DMS53 treated with DMSO at 0.1 percent for 48 hours (cell line): ENCODE measurements around the gene XPR1.

Experiments
- DNase-seq: peaks from one replicate; lab custom pipeline; 2025; ENCODE audit not compliant: unreplicated experiment; lab: John Stamatoyannopoulos, UW

Gene XPR1

DNA sequence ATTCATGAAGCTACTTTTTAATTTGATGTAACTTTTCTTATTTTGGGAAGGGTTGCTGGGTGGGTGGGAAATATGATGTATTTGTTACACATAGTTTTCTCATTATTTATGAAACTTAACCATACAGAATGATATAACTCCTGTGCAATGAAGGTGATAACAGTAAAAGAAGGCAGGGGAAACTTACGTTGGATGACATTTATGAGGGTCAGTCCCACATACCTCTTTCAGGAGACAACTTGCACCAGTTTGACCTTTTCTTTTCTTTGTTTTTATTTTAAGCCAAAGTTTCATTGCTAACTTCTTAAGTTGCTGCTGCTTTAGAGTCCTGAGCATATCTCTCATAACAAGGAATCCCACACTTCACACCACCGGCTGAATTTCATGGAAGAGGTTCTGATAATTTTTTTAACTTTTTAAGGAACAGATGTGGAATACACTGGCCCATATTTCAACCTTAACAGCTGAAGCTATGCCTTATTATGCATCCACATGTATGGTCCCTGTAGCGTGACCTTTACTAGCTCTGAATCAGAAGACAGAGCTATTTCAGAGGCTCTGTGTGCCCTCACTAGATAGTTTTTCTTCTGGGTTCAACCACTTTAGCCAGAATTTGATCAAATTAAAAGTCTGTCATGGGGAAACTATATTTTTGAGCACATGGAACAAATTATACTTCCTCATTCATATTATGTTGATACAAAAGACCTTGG is 252.9 kb downstream of the XPR1 start:
- DNase-seq, result no peak

DNA sequence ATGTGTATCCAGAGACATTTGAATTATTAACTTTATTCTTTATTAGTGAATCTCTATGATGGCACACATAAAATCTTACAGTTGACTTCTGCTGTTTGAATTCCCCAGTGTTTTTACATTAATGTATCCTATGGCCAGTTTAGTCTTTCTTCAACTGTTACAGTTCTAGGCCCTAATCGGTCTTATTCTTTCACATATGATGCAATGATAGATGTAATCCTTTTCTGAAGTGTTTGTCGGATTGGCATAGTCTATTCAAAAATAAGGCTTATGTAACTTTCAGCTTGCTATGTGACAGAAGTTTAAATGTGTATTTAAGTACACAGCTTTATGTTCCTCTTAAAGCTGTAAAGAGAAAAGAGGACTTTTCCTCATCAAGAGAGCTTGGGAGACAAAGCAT is 254.5 kb downstream of the XPR1 start:
- DNase-seq, result no peak

DNA sequence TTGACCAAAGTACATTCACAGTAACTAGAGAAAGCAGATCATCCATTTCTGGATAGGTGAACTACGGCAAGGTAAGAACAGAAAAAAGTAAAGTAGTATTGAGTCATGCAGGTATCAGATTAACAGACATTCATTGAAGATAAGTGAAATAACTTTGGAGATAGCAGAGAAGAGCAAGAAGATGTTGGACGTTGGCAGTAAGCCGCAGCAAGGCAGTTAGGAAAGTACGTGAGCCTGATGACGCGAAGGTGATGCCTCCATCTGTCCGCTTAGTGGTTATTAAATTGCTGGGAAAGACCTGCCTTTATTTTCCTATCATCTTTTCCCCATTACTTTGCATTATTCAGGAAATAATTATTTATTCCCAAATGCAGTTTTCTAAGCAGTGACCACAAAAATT is 256.0 kb downstream of the XPR1 start:
- no peak for DNase-seq

DNA sequence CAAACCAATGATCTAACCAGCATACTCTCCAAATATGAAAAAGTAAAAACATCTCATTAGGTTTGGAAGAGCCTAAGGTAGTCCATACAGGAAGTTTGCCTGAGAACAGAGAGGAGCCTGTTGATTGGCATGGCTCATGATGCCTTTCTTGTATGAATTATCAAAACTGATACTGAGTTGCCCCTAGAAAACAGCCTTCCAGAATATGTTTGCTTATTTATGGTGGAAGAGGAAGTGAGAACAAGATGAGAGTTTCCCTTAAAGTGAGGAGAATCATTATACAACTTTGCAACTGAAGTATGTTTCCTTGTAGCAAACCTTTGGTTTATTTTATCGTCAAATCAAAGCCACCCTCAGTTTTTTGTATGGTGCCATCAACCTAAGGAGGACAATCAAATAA is 257.0 kb downstream of the XPR1 start:
- no peak for DNase-seq

DNA sequence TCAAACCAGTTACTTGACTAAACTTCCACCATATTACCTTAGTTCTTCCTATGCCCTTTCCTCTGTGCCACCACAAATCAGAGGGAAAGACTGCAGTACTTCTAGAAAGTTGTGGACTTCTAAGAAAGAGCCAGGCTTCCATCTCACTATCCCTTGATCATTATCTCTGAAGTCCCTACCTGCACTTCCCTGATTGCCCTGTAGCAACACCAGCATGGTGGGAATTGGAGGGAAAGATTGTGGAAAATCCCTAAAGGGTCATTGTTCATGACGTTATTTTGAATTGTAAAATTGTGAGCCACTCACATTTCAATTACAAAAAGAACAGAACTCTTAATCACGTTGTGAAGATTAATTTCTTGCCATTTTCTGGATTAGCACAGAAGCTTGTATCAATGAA is 257.5 kb downstream of the XPR1 start:
- no peak for DNase-seq

DNA sequence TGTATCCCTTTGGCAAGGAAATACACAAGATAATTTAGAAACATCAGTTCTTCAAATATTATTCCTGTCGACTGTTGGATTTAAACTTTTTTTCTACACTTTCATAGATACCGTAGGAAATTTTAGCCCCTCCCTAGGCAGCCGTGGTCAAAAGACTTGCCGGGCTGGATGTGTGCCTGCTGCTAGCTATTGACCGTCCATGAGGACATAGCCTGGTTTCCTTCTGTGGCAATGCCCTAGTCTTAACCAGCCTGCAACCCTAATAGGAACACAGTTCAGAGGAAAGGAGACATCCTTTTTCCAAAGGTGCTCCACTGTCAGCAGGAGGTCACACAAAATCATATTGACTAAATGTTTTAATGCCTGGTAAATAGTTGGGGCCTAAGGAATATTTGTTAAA is 260.4 kb downstream of the XPR1 start:
- no peak for DNase-seq

DNA sequence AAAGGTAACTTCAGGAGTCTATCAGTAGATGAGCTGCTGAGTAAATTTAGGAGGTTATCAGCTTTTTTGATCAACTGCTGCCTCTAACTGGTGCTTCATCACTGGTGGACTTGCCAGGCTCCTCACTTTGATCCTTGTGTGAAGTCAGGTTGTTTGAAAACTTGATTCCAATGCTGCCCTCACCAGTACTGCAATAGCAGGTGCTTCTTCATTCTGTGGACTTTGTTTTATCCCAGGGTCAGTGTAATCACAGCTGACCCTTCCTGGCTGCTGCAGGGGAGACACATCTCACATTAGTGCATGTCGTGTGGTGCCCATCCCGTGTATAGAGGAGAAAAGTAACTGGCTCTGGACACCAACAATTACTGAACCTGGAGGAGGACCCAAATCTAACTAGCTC is 260.9 kb downstream of the XPR1 start:
- no peak for DNase-seq

DNA sequence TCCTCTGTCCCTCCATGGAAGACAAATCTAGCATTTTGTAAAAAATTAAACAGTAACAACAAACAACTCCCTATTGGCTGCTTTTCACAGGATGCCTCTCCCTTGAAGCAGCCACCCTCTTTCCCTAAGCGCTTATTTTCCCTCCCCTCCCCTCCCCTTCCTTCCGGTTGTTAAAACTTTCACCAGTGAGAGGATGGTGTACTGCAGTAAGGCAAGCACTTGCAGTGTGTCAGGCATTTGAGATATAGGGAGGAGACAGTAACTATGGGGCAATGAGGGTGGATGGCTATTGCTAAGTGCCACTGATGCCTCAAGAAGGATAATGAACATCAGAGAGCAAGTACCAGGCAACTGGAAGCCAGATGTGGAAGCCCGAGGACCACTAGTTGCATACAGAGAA is 261.8 kb downstream of the XPR1 start:
- no peak for DNase-seq

DNA sequence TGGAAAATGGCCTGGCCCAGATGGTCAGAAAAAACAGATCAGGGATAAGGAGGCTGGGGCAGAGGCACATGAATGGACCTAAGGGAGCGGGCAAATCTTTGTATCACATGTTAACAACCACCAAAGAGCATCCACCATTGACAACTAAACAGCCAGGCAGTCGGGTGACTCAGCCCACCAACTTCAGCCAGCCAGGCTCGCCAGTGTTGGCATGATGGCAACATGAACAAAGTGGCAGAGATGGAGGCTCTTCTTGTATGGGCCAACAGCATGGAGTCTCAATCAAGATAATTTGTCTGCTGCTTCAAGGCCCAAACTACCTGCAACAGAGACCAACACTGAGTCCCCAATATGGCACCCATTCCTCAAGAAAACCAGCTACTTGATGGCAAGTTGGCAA is 264.3 kb downstream of the XPR1 start:
- DNase-seq, result no peak

DNA sequence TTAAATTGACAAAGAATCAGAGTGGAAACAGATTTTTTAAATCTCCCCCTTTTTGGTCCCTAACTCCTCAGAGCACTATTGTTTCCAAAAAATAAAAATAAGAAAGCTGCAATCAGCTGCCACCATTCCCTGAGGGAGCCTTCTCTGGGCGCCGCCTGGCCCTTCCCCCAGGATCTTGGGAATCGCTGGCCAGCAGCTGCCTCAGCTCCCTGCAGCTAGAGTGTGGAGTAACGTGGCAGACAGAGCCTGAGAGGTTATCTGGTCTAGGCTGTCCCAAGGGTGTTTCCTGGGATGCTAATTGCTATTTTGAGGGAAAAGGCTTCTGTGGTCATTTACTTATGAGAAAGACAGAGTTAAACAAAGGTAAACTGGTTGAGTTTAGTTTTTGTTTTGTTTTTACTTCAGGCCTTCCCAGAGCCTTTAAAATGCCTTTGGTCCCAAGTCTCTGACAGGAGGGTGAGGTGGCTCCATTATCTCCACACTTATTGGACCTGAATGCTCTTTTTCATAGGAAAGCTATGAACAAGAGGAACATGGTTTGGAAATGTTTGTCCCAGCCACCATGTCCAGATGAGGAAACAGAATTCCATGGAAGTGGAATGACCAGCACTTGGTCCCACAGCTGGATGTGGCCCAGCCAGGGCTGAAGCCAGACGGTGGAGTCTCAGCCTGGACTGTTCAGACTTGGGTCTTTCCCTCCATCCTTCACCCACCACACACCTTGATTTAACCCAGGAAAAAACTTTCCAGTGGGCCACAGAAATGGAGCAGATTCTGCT is 266.8 kb downstream of the XPR1 start:
- DNase-seq, result no peak

DNA sequence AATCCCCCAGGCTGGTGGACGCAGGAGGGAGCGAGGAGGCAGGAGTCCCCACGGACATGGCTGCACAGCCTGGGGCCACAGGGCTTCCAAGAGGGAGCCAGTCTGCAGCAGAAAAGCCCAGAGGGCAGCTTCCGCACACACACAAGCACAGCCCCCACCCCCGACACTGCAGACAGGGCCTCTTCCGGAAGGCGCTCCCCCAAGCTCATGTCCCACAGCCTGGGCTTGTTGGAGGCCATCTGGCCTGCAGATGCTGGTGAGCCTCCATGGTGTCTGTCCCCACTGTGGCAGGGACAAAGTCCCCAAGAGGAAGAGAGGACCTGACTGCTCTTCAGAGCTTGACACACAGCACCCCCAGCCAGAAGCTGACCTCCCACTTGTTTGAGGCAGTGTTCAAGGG is 267.4 kb downstream of the XPR1 start:
- no peak for DNase-seq

DNA sequence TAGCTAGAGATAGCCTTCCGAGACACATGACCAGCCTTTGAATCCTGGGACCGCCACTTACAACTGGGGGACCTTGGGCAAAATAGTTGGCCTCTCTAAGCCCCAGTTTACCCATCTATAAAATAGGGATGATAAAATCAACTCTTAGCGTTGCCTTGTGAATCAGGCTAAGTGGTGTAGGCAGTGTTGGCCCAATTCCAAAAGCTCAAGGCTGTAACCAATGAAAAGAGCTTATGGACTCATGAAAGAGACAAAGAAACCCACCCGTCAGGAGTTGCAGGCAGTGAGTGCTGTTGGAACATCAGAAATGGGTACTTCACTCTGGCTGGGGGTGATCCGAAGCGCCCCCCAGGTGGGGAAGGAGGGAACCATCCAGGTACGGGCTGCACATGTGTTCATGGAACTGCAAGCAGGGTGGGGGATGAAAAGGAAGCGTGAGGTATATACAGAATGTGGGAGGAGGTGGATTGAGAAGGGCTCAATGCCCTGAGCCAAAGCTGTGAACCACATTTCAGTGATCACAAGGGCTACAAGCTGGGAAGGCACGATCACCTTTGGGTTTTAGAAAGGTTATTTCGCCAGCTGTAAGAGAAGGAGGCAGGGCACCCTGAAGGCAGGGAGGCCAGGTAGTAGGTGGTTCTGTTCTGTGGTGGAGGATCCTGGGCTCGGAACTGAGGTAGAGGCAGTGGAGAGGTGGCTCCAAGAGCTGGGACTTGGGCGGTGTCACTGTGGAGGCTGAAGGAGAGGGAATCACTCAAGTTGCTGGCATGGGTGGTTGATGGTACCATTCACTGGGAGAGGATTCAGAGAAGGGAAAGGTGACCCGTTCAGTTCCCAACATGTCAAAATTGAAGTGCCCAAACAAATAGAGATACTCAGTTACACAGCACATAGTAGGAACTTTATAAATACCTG is 269.5 kb downstream of the XPR1 start:
- DNase-seq, result no peak

DNA sequence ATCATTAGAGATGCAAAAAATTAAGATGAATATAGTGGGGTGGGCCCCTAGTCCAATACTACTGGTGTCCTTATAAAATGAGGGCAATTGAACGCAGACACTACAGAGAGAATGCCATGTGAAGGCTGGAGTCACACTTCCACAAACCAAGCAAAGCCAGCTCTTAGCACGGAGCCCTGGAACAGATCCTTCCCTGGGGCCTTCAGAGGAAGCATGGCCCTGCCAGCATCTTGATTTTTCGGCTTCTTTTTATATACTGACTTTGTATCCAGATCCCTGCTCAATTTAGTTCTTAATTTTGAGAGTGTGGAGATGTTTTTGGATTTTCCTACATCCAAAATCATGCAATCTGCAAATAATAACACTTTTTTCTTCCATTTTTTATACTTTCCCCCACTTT is 270.7 kb downstream of the XPR1 start:
- DNase-seq, result no peak

DNA sequence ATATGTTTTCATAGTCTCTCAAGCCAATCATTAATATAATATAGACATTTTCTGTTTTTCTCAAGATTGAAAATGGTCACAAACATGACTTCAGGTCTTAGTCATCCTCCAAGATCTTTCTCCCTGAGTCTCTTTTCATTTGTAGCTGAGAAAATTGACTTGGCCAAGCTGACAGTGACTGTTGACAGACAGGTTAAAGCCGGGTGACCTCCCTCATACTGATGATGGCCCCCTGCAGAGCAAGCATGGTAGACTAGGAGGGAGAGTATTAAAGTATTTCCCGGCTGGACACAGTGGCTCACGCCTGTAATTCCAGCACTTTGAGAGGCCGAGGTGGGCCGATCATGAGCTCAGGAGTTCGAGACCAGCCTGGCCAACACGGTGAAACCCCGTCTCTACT is 274.1 kb downstream of the XPR1 start:
- DNase-seq, result no peak

DNA sequence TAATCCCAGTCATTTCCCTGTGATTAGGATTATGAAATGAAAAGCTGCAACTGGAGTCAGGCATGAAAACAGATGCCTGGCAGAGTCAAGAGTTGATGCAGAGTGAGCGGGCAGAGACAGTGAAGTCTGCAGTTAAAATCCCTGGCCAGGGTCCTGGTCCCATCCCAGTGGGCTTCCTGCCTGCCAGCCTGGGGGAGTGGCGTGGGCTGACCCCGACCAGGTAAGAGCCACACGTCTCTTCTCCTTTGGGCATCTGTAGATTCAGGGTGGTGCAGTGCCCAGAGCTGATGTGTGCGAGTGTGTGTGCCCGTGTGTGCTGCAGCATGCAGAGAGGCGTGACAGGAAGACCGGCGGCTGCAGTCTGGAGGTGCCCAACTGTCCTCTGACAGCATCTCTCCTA is 274.7 kb downstream of the XPR1 start:
- no peak for DNase-seq

DNA sequence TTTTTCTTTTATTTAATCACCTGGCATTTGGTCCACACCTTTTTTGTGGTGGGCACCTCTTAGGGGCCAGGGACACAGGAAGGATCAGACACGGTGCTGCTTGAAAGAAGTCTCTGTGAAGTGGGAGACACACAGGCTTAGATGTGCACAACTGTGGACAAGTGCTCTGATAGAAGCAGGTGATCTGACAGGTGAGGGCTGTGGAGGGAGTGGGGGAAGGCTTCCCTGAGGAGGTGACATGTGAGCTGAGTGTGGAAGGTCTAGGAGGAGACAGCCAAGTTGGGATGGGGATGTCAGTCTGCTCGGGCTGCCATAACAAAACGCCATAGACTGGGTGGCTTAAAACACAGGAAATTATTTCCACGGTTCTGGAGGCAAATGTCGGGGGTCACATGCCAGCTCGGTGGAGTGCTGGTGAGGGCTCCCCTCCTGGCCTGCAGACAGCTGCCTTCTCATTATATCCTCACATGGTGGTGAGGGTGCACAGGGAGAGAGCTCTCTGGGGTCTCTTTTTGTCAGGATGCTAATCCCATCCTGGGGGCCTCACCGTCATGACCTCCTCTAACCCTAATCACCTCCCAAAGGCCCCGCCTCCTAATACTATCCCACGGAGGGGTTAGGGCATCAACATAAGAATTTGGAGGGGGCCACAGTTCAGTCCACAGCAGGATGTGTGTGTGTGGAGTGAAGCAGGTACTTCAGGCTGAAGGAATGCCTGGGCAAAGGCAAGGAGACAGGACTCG is 275.7 kb downstream of the XPR1 start:
- no peak for DNase-seq

DNA sequence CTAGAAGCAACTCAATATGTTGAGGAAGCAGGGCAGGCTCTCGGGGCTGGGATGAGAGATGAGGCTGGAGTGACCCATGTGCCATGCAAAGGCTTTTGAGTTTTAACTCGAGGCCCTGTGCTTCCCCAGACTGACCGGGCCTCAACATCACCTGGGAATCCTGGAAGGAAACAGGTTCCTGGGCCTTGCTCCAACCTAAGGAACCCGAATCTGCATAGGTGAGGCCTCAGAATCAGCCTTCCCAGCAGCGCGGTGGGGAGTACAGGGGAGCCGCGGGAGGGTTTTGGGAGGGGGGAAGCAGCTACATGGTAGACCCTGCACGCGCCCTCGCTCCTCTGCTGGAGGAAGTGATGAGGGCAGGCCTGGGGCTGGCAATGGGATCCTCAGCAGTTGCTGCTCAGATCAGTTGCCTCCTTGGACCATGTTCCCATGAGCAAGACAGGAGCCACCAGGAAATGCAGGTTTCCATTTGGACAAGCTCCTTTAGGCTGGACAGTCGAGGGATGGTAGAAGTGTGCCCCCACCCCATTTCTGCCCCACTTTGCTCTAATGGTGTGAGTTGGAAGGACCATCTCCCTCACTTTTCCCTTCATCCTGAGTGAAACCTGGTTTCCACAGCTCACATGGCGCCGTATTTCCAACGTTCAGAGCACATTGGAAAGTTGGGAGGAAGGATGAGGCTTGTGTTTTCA is 276.4 kb downstream of the XPR1 start:
- no peak for DNase-seq

DNA sequence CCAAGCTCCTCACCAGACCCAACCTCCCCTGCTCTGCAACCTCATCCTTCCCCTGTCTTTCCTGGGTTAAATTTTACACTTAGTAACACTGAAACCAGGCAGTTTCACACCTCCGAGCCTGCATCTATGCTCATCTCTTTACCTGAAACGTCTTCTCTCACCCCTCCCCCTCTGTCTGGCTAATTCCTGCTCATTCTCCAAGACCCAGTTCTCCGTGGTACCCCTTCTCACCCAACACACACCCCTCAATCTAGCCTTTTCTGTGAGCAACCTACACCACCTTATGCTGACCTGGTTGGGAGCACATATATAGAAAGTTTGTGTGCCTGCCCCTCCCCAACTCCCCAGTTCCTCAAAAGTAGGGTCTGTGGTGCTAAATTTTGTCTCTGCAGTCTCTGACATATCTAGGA is 277.2 kb downstream of the XPR1 start:
- DNase-seq, result no peak

DNA sequence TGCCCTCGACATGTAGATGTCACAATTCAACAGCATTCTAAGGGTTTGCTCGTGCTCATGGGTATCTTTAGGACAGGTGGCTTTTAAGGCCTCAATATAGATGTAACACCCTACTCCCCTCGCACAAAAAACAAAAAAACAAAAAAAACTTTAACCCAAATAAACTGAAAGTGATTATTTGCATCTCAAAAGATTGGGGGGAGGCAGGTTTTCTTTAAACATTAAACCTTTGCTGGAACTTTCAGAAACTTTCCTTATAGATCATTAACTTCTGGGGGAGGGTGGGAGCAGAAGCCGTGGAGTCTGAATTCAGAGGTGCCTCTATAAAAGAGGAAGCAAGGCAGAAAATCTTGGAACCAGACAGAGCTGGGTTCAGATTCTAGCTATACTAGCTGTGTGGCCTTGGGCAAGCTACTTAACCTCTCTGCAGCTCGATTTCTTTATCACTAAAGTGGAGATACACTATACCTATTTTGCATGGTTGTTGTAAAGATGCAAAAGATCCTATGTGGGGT is 277.7 kb downstream of the XPR1 start:
- DNase-seq, result no peak

DNA sequence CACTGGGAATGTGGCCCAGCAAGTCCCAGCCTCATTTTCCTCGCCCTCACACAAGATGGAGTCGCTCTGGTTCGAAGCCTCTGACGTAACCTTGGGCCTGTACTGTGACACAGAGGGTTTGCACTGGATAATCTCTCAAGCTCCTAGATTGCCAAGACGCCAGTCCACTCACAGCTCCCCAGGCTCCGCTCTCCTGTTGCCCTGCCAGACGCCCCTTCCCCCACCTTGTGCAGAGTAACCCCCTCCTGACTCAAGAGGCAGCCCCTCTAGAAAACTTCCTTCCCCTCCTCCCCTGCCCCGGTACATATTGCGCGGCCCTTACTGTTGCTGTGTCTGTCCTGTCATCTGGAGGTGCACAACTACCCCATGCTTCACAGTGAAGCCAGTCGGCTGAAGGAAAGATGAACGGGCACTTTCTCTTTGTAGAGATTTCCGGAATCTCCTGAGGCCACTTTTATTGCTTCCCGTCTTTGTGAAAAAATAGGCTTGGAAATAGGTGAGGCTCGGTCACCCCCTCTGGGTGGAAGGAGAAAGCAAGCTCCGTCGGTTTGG is 279.9 kb downstream of the XPR1 start:
- DNase-seq, result no peak
